Measurements from ENCODE around the gene LRRC75A.
A peak's percentile ranks its signal among the peaks of the same experiment; 100 is the strongest.
"Not testable (repeated sequence)": the region's sequence is repeated elsewhere in the genome, so short reads cannot be mapped to it uniquely, and the experiment has no call there.

The LRRC75A gene

GRCh38 chr17:16449121-16449570, 42.8 kb downstream of the LRRC75A start:
- no peak for DNase-seq

- DNase-seq: no peak
These were observed 43.5 kb downstream of the LRRC75A start for GRCh38 chr17:16448490-16448889.

- no peak for DNase-seq
These were observed 44.3 kb downstream of the LRRC75A start for GRCh38 chr17:16447676-16448075.

- no peak for DNase-seq
These were observed 45.5 kb downstream of the LRRC75A start for GRCh38 chr17:16446338-16446983.

- DNase-seq: no peak
These were observed 47.6 kb downstream of the LRRC75A start for GRCh38 chr17:16444258-16444886.

GRCh38 chr17:16443511-16444257, 48.3 kb downstream of the LRRC75A start:
- no peak for DNase-seq

- no peak for DNase-seq
These were observed 49.1 kb downstream of the LRRC75A start for GRCh38 chr17:16442594-16443510.

GRCh38 chr17:16442141-16442540, 49.9 kb downstream of the LRRC75A start:
- no peak for DNase-seq

GRCh38 chr17:16440901-16441629, 50.9 kb downstream of the LRRC75A start:
- no peak for DNase-seq

- DNase-seq: not testable (repeated sequence)
These were observed 51.6 kb downstream of the LRRC75A start for GRCh38 chr17:16440354-16440753.

GRCh38 chr17:16439811-16440351, 52.1 kb downstream of the LRRC75A start:
- DNase-seq: peak; percentile 35 to 38

GRCh38 chr17:16439303-16439791, 52.6 kb downstream of the LRRC75A start:
- peak in 1 of 2 donors; percentile 20 for DNase-seq

- DNase-seq: peak; percentile 93 to 96
These were observed 53.3 kb downstream of the LRRC75A start for GRCh38 chr17:16438557-16439302.

GRCh38 chr17:16438173-16438556, 53.8 kb downstream of the LRRC75A start:
- no peak for DNase-seq

GRCh38 chr17:16437083-16437482, 54.9 kb downstream of the LRRC75A start:
- no peak for DNase-seq

GRCh38 chr17:16435925-16436886, 55.8 kb downstream of the LRRC75A start:
- no peak for DNase-seq

- DNase-seq: no peak
These were observed 57.3 kb downstream of the LRRC75A start for GRCh38 chr17:16434662-16435061.

- DNase-seq: no peak
These were observed 58.5 kb downstream of the LRRC75A start for GRCh38 chr17:16433514-16433913.

GRCh38 chr17:16432017-16432416, 60.0 kb downstream of the LRRC75A start:
- DNase-seq: no peak

- DNase-seq: no peak
These were observed 61.3 kb downstream of the LRRC75A start for GRCh38 chr17:16430650-16431049.

Measured in activated CD4-positive, alpha-beta T cell treated with anti-CD3 and anti-CD28 coated beads for 4 hours (primary cell).